Retina (tissue), 1 donor: ENCODE results near the gene CAMKK2.

ENCODE experiments used
- DNase-seq: peaks from one replicate; pipeline ENCODE4 v3.0.0-alpha.2; 2016

Gene CAMKK2

DNA sequence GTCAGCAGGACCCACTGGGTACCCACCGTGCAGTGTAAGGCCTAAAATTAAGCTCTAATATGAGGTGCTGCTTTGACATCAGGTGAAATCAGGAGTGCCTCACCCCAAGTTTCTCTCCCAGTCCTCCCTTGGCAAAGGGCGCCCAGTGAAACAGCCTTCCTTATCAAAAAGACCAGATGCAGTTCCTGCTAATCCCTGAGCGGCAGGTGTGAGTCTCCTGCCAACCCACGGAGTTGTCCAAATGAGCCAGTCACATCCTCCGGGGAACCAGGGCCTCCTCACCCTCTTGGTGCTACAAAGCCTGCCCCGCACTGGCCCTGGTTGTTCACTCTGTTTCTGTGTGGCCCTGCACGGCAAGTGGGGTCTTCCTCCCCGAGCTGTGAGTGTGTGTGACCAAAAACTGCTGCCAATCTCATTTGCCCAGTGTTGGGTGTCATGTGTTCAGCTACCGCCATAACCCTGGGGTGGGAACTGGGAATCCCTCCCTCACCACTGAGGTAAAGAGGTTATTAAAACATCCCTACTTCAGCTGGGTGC lies 106.8 kb downstream of the CAMKK2 start:
- DNase-seq, result no peak

DNA sequence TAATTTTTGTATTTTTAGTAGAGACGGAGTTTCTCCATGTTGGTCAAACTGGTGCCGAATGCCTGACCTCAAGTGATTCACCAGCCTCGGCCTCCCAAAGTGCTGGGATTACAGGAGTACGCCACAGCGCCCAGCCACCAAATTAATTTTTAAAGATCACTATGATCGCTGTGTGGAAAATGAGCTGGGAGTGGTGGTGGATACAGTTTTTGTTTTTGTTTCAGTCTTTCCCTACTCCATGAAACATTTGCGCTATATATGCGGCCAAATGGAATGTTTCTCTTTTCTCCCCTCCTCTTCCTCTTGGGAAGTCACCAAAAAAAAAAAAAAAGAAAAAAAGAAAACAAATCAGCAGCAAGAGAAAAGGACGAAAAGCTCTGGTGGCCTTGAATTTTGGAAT lies 107.4 kb downstream of the CAMKK2 start:
- DNase-seq, result no peak

DNA sequence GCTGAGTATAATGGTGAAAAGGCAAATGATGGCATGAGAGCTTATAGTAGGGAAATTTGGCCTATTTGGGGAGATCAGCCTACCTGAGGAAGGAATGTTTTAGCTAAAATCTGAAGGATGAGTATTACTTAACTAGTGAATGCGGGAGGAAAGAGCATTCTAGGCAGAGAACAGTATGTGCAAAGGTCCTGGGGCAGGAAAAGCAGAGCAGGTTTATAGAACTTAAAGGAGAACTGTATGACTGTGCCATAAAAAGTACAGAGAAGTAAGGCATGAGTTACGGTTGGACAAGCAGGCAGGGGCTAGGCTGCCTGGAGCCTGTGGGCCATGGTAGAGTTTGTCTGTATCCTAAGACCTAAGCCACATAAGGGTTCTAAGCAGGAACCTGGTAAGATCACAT lies 108.3 kb downstream of the CAMKK2 start:
- no peak for DNase-seq
